Skeletal muscle tissue (tissue), 4 donors: Measurements from ENCODE around the gene RGL2. TPM values are rescaled to one million over a fixed set of nuclear protein-coding genes. Genes with fewer than 3 reads are reported as not detected.
"Not testable (repeated sequence)": the region's sequence is repeated elsewhere in the genome, so short reads cannot be mapped to it uniquely, and the experiment has no call there.

Source experiments
- H3K27ac ChIP-seq: one replicate; pipeline ENCODE4 v1.7.0; 2013; ENCODE audit warnings: mild to moderate bottlenecking, low read depth, low read length, inconsistent platforms
- H3K27me3 ChIP-seq, 3 donors: one replicate each; pipeline ENCODE4 v1.7.0; 2013; ENCODE audit warnings: low read length in 3 of 3; ENCODE audit not compliant: control insufficient read depth in 3 of 3, insufficient read depth in 3 of 3
- H3K36me3 ChIP-seq, 3 donors: one replicate each; pipeline ENCODE4 v1.7.0; 2013; ENCODE audit warnings: low read length in 3 of 3; ENCODE audit not compliant: control insufficient read depth in 3 of 3, insufficient read depth in 3 of 3
- H3K4me1 ChIP-seq, 3 donors: one replicate each; pipeline ENCODE4 v1.7.0; 2013; ENCODE audit warnings: low read length in 3 of 3, mild to moderate bottlenecking in 3 of 3; ENCODE audit not compliant: control insufficient read depth in 3 of 3, insufficient read depth in 3 of 3
- H3K4me3 ChIP-seq, 3 donors: one replicate each; pipeline ENCODE4 v1.7.0; 2013; ENCODE audit warnings: low read length in 3 of 3
- H3K9ac ChIP-seq, 3 donors: one replicate each; pipeline ENCODE4 v1.7.0; 2013; ENCODE audit warnings: low read length in 3 of 3, mild to moderate bottlenecking in 3 of 3, moderate library complexity in 2 of 3, low read depth in 1 of 3
- H3K9me3 ChIP-seq, 3 donors: one replicate each; pipeline ENCODE4 v1.7.0; 2013; ENCODE audit warnings: low read length in 3 of 3; ENCODE audit not compliant: control insufficient read depth in 3 of 3
- total RNA-seq: library from RNA; depleted of rRNA; stranded (reverse); fragments of >200 nt; gene quantifications from one replicate; pipeline ENCODE4 v1.2.3, GENCODE V29; 2014
- donor health status: Osteomylitis.

The RGL2 gene
- total RNA-seq, 1 donor from 2014 or later = 18.3 TPM

GRCh38 chr6:33273924-33274902 is 24.5 kb downstream of the RGL2 start:
- Histone ChIP-seq H3K36me3 (peaks cover 37 to 38% (median 37%) of the 10 kb centered on the region in 3 donors), H3K9ac (peak overlapping the region; percentile 25 to 91 (median 51)), H3K27me3 (no peaks in the 10 kb centered on the region), H3K27ac (no peak overlapping the region), H3K4me1 (peaks cover 61 to 82% (median 63%) of the 10 kb centered on the region in 3 donors), H3K9me3 (no peaks in the 10 kb centered on the region), H3K4me3 (no peak overlapping the region)

DNA sequence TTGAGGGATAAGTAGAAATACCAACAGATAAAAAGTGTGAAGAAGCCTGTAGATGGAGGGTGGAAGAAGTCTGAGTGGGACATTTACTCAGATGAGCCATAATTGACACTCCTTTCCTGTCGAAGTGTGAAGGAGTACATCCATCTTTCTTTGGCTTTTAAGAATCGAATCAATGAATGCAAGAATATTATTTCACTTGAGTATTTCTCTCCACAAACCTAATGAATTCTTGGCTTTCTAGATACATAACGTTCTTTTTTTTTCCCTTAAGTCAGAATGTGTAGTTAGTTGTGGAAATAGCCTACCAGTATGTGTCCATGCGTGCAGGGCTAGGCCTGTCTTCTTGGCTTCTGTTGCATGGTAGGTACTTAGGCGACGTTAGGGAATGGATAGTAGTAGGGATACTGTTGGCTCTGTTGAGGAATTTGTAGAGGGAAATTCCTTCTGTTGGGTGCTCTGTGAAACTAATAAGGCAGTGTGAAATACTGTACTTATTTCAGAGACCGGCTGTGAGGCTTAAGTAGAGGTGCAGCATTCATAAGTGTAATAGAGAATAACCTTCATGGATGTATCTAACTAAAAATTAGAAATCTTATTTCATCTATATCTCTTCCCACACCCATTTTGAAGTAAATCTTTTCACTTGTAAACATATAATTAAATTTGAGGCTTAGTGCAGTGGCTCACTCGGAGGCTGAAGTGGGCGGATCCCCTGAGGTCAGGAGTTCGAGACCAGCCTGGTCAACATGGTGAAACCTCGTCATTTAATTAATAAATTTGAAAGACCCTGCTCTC is 25.4 kb downstream of the RGL2 start:
- peak overlapping the region; percentile 91 to 96 (median 91) for H3K9ac ChIP-seq
- no peaks in the 10 kb centered on the region for H3K27me3 ChIP-seq
- no peaks in the 10 kb centered on the region for H3K9me3 ChIP-seq
- H3K36me3 ChIP-seq = peaks cover 40 to 47% (median 41%) of the 10 kb centered on the region in 3 donors
- H3K27ac ChIP-seq = no peak overlapping the region
- peaks cover 53 to 79% (median 55%) of the 10 kb centered on the region in 3 donors for H3K4me1 ChIP-seq
- H3K4me3 ChIP-seq = peak overlapping the region; percentile 84 to 96 (median 95)

- no peaks in the 10 kb centered on the region for H3K27me3 ChIP-seq
- H3K27ac ChIP-seq = peak overlapping the region; percentile 97
- peaks cover 47 to 55% (median 49%) of the 10 kb centered on the region in 3 donors for H3K36me3 ChIP-seq
- H3K9ac ChIP-seq = peak overlapping the region; percentile 91 to 96 (median 91)
- peak overlapping the region; percentile 84 to 96 (median 95) for H3K4me3 ChIP-seq
- H3K4me1 ChIP-seq = peaks cover 45 to 70% (median 50%) of the 10 kb centered on the region in 3 donors
- no peaks in the 10 kb centered on the region for H3K9me3 ChIP-seq
Measured at GRCh38 chr6:33272275-33273128, 26.2 kb downstream of the RGL2 start.

- Histone ChIP-seq H3K9me3 (no peaks in the 10 kb centered on the region), H3K4me3 (peak within 1 kb of the TSS; percentile 84 to 96 (median 95)), H3K36me3 (peaks cover 56 to 63% (median 57%) of the 10 kb centered on the region in 3 donors), H3K27me3 (no peaks in the 10 kb centered on the region), H3K9ac (peak within 1 kb of the TSS; percentile 91 to 97 (median 96)), H3K27ac (peak within 1 kb of the TSS; percentile 97), H3K4me1 (peaks cover 41 to 62% (median 48%) of the 10 kb centered on the region in 3 donors)
Measured at GRCh38 chr6:33271468-33272274, 27.1 kb downstream of the RGL2 start, which contains the start of the genes RPS18 and VPS52. TSS of gene RPS18 (plus strand) at chr6:33272075. CDS start at chr6:33272120, 45 bp downstream. TSS of gene VPS52 (minus strand) at chr6:33271876. CDS start at chr6:33271675, 201 bp downstream.

DNA sequence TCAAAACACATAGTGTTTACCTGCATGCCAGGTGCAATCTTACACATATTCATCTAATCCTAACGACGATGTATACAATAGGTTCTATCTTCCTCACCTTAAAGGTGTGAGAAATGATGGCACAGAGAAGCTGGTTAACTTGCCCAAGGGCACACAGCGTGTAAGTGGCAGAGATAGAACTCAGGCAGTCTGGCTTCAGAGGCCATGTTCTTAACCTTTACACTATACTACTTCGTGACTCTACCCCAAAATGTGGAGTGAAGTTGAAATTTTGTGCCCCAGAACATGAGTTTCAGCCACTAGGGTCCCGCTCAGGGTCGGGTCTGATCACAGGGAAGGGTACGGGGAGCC is 27.6 kb downstream of the RGL2 start:
- H3K4me1 ChIP-seq = peaks cover 35 to 56% (median 43%) of the 10 kb centered on the region in 3 donors
- peak overlapping the region; percentile 91 to 97 (median 96) for H3K9ac ChIP-seq
- peak overlapping the region; percentile 97 for H3K27ac ChIP-seq
- peak overlapping the region; percentile 84 to 96 (median 95) for H3K4me3 ChIP-seq
- peaks cover 57 to 67% (median 57%) of the 10 kb centered on the region in 3 donors for H3K36me3 ChIP-seq
- no peaks in the 10 kb centered on the region for H3K9me3 ChIP-seq
- no peaks in the 10 kb centered on the region for H3K27me3 ChIP-seq

- Histone ChIP-seq H3K9me3 (no peaks in the 10 kb centered on the region), H3K36me3 (peaks cover 61 to 72% (median 66%) of the 10 kb centered on the region in 3 donors), H3K4me3 (no peak overlapping the region), H3K4me1 (no peaks in the 10 kb centered on the region), H3K27ac (no peak overlapping the region), H3K9ac (no peak overlapping the region), H3K27me3 (no peaks in the 10 kb centered on the region)
Measured at GRCh38 chr6:33264015-33264414, 34.7 kb downstream of the RGL2 start.

DNA sequence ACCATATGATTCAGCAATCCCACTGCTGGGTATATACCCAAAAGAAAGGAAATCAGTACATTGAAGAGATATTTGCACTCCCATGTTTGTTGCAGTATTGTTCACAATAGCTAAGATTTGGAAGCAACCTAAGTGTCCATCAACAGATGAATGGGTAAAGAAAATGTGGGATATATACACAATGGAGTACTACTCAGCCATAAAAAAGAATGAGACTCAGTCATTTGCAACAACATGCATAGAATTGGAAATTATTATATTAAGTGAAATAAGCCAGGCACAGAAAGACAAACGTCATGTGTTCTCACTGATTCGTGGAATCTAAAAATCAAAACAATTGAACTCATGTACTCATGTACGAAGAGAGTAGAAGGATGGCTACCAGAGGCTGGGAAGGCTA is 36.3 kb downstream of the RGL2 start:
- H3K4me3 ChIP-seq, H3K9ac ChIP-seq, H3K27me3 ChIP-seq, H3K27ac ChIP-seq, H3K4me1 ChIP-seq, H3K9me3 ChIP-seq: not testable (repeated sequence)
- H3K36me3 ChIP-seq = peaks cover 50 to 66% (median 52%) of the 10 kb centered on the region in 3 donors

GRCh38 chr6:33259032-33259431 is 39.7 kb downstream of the RGL2 start:
- Histone ChIP-seq H3K4me1 (no peaks in the 10 kb centered on the region), H3K9ac (no peak overlapping the region), H3K9me3 (no peaks in the 10 kb centered on the region), H3K4me3 (no peak overlapping the region), H3K27ac (no peak overlapping the region), H3K27me3 (no peaks in the 10 kb centered on the region), H3K36me3 (peaks cover 23 to 43% (median 26%) of the 10 kb centered on the region in 3 donors)
